Chondrocyte (in vitro differentiated cells): ENCODE data around the gene PPFIA2. TPM values are rescaled to one million over a fixed set of nuclear protein-coding genes. Genes with fewer than 3 reads are reported as not detected.
"Not testable (repeated sequence)": the region's sequence is repeated elsewhere in the genome, so short reads cannot be mapped to it uniquely, and the experiment has no call there.

ENCODE experiments used
- DNase-seq: peaks from one replicate; pipeline ENCODE4 v3.0.0; 2021; ENCODE audit warnings: mixed read lengths, low spot score
- H3K27ac Mint-ChIP-seq: one replicate; pipeline ENCODE4 v1.8.0; 2021; ENCODE audit warnings: mild to moderate bottlenecking, moderate library complexity, mixed read lengths; ENCODE audit not compliant: unreplicated experiment
- H3K27me3 Mint-ChIP-seq: 2 replicates; pipeline ENCODE4 v1.8.0; 2021; ENCODE audit warnings: low read depth, mixed read lengths
- H3K36me3 Mint-ChIP-seq: 2 replicates; pipeline ENCODE4 v1.8.0; 2021; ENCODE audit warnings: low read depth, mixed read lengths
- H3K4me1 Mint-ChIP-seq: 2 replicates; pipeline ENCODE4 v1.8.0; 2021; ENCODE audit warnings: low read depth, mild to moderate bottlenecking, mixed read lengths
- H3K4me3 Mint-ChIP-seq: one replicate; pipeline ENCODE4 v1.8.0; 2021; ENCODE audit warnings: mild to moderate bottlenecking, moderate library complexity, mixed read lengths; ENCODE audit not compliant: unreplicated experiment
- H3K9me3 Mint-ChIP-seq: 2 replicates; pipeline ENCODE4 v1.8.0; 2021; ENCODE audit warnings: low read depth, mixed read lengths
- total RNA-seq: library from RNA; stranded (reverse); gene quantifications from 3 replicates; pipeline ENCODE4 v1.2.1, GENCODE V29; 2021
- TF ChIP-seq, protein P1 (sequence below): fragments of 200-600 bp; sonication (generic); IDR thresholded peaks from 2 replicates; pipeline ENCODE4 v1.5.0; 2021; ENCODE audit warnings: antibody characterized with exemption, mild to moderate bottlenecking, moderate library complexity

Gene PPFIA2
- total RNA-seq, 1 donor from 2014 or later: not detected

DNA sequence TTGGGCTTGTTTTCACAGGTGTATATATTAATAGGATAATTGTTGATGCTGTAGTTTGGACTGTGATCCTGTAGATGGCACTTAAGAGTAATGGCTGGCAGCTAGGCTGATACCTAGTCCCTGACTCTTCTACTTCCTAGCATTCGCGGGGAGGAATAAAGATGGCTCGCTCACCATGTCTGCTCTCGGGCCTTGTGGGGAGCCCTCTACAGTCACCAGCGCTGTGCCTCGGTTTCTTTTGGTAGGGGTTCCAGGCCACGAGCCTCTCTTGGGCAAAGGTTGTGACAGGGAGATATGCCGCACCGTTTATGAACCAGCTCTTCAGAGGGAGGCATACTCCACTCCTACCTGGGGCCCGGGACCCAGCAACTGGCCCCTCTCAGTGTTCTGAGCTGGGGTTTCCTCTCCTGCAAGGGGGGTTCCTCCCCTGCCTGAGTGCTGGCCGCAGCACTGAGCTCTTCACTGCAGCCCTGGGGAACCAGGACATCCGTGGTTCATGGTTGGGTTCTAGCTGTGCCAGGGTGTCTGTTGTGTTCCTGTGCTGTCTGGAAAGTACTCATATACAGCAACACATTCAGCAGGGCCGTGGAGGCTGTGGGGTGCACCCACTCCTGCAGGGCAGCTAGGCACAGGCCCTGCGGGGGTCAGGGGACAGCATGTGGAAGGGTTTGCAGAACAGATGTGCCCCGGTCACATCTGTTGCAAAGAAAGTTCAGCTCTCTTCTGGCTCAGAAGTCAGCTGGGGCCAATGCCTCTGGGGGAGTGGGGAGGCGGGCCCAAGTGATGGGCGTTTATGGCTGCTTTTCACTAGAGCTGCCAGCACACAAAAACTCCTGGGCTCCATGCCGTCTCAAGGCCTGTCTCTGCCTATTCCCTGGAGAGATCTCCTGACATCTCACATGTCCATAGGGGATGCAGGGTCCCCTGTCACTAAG, 147.9 kb downstream of the PPFIA2 start:
- no peaks in the 10 kb centered on the region for H3K36me3 Mint-ChIP-seq
- TF ChIP-seq, protein P1, sequence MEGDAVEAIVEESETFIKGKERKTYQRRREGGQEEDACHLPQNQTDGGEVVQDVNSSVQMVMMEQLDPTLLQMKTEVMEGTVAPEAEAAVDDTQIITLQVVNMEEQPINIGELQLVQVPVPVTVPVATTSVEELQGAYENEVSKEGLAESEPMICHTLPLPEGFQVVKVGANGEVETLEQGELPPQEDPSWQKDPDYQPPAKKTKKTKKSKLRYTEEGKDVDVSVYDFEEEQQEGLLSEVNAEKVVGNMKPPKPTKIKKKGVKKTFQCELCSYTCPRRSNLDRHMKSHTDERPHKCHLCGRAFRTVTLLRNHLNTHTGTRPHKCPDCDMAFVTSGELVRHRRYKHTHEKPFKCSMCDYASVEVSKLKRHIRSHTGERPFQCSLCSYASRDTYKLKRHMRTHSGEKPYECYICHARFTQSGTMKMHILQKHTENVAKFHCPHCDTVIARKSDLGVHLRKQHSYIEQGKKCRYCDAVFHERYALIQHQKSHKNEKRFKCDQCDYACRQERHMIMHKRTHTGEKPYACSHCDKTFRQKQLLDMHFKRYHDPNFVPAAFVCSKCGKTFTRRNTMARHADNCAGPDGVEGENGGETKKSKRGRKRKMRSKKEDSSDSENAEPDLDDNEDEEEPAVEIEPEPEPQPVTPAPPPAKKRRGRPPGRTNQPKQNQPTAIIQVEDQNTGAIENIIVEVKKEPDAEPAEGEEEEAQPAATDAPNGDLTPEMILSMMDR: peak; percentile 60
- no peak for DNase-seq
- H3K4me3 Mint-ChIP-seq: no peak overlapping the region
- H3K27me3 Mint-ChIP-seq: peaks cover 13% of the 10 kb centered on the region
- no peak overlapping the region for H3K27ac Mint-ChIP-seq
- H3K4me1 Mint-ChIP-seq: no peaks in the 10 kb centered on the region
- no peaks in the 10 kb centered on the region for H3K9me3 Mint-ChIP-seq

DNA sequence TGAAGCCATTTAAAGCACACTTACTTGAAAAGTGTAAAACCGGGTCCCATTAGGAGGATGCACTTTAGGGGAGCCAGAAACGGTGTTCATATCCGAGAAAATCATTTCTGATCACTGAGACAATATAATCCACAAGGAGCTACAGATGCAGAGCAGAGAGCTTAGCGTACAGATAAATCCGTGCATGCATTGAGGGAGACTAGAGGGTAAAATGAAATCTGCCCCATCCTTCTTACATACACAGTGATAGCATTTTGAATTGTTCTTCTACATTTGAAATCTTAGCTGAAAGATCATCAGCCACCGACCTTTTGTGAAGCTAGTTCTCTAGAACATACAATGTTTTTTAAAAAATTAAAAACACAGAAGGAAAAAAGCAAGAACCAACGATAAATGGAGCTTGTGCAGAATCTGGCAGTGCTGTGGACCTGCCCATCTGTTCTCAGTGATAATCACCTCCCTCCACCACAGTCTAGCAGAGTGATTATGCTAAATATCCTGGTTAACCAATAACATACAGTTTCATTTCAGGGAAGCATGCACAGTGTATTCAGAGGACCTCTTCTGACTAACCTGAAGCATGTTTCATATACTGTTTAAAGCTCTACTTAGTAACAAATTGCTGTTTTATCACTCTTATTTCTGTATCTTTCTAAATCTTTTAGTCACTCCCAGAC, 161.1 kb downstream of the PPFIA2 start:
- Mint-ChIP-seq H3K9me3 (no peaks in the 10 kb centered on the region), H3K4me1 (no peaks in the 10 kb centered on the region), H3K27me3 (peaks cover 10% of the 10 kb centered on the region), H3K27ac (no peak overlapping the region), H3K36me3 (no peaks in the 10 kb centered on the region), H3K4me3 (no peak overlapping the region)
- TF ChIP-seq, protein P1: no peak
- DNase-seq: no peak

DNA sequence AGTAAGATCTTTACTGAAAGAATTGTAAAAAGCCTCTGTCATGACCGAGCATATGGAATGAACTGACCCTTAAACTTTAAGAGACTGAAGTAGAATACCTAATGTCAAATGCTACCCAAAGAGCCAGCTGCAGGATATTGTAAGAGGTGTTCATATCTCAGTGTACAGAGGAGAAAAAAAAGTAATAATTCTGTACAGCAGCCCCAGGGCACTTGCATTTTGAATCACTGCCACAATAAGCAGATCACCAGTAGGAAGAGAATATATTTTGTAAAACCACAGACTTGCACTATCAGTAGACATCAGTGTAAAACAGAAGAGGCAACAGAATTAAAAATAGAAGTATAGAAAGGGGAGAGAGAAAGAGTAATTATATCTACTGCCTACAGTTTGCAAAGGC, 162.6 kb downstream of the PPFIA2 start:
- H3K4me3 Mint-ChIP-seq: no peak overlapping the region
- no peaks in the 10 kb centered on the region for H3K4me1 Mint-ChIP-seq
- H3K27me3 Mint-ChIP-seq: peaks cover 8% of the 10 kb centered on the region
- TF ChIP-seq, protein P1: no peak
- DNase-seq: no peak
- H3K9me3 Mint-ChIP-seq: no peaks in the 10 kb centered on the region
- H3K27ac Mint-ChIP-seq: no peak overlapping the region
- no peaks in the 10 kb centered on the region for H3K36me3 Mint-ChIP-seq

DNA sequence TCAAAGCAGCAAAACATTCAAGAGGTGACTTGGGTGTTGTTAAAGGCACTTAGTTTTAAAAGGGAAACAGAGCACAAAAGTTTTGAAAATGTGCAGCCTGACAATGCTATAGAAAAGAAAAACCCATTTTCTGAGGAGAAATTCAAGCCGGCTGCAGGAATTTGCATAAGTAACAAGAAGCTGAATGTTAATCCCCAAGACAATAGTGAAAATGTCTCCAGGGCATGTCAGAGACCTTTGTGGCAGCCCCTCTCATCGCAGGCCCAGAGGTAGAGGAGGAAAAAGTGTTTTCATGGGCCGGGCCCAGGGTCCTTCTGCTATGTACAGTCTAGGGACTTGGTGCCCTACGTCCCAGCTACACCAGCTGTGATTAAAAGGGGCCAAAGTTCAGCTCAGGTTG, 167.9 kb downstream of the PPFIA2 start:
- peak; percentile 42 for DNase-seq
- TF ChIP-seq, protein P1: no peak
- no peaks in the 10 kb centered on the region for H3K4me1 Mint-ChIP-seq
- no peak overlapping the region for H3K4me3 Mint-ChIP-seq
- peaks cover 6% of the 10 kb centered on the region for H3K36me3 Mint-ChIP-seq
- no peaks in the 10 kb centered on the region for H3K27me3 Mint-ChIP-seq
- peaks cover 7% of the 10 kb centered on the region for H3K9me3 Mint-ChIP-seq
- no peak overlapping the region for H3K27ac Mint-ChIP-seq

DNA sequence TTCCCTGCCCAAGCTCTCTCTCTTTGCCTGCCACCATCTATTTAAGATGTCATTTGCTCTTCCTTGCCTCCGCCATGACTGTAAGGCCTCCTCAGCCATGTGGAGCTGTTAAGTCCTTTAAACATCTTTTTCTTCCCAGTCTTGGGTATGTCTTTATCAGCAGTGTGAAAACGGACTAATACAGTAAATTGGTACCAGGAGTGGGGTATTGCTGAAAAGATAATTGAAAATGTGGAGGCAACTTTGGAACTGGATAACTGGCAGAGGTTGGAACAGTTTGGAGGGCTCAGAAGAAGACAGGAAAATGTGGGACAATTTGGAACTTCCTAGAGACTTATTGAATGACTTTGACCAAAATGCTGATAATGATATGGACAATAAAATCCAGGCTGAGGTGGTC, 168.4 kb downstream of the PPFIA2 start:
- not testable (repeated sequence) for DNase-seq, H3K4me3 Mint-ChIP-seq, H3K27me3 Mint-ChIP-seq, H3K27ac Mint-ChIP-seq, H3K4me1 Mint-ChIP-seq, H3K36me3 Mint-ChIP-seq, H3K9me3 Mint-ChIP-seq
